ENCODE data around the gene CA12. TPM values are rescaled to one million over a fixed set of nuclear protein-coding genes. Genes with fewer than 3 reads are reported as not detected.

CA12 gene
- total and polyA plus RNA-seq, 2 of the 8 experiments (the other 6 are each of a cell fraction or from before 2014, with no cell fraction given) = 4.7 to 4.9 TPM

DNA sequence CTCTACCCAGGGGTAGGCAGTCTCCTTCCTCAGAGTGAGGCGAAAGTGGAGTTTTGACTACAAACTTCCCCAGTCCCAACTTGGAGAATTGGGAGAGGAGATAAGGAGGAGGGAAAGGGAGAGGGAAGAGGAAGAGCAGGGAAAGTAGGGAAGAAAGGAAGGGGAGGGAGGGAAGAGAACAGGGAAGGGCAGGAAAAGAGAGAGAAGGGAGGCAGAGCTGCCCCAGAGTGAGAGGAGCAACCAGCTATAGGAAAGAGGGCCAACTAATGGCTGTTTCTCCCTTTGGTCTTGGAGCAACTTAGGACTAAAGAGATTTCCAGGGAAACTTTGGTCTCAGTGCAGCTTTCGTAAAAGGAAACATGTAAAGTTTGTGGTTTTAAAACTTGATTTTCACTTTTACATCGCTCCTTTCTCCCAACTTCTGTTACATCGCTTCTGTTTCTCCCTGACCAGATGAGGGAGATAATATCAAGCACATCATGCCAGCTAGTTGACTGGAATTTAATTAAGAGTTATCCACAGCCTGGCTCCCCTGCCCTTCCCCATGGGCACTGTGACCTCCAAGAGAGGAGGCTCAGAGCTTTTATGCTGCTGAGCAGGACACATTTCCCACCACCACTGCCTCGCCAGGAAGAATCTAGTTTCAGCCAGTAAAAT is 1.4 kb downstream of the CA12 start (continued):
- TF ChIP-seq RNF2 (IDR thresholded peaks at IDR 0.05; ENCODE audit: borderline replicate concordance, low read depth, low read length, missing control alignments, poor library complexity, severe bottlenecking) (no peak), EGR1 (IDR thresholded peaks at IDR 0.05; ENCODE audit: borderline replicate concordance, low read depth, low read length) (no peak)
